ENCODE results near the gene SUN3.

SUN3 gene

DNA sequence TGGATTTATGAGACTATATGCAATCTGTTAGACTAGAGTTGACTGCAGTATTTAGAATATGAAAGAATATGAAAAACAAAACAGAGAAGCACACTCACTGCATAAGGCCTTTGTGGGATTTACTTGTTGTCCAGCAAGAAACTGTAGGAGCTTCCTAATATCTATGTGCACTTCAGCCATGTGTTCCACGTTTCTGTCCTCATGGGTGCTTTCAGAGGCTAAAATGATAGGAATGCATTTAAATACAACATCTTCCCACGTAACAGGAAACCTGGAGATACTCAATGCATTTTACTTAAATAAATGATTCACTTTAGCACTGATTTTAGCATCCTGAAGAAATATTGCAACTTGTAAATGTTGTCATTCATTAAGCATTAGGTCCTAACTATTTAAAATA, 61.2 kb downstream of the SUN3 start:
- Histone ChIP-seq H3K9ac (ENCODE audit: low read depth in 1 of 2, low read length in 2 of 2) (no peak overlapping the region), H3K4me1 (ENCODE audit: control insufficient read depth in 1 of 2, insufficient read depth in 2 of 2, low read length in 2 of 2) (peaks cover 19 to 24% of the 10 kb centered on the region in 2 donors), H3K36me3 (ENCODE audit: control insufficient read depth in 1 of 2, insufficient read depth in 2 of 2, low read length in 2 of 2) (peaks cover 53 to 69% of the 10 kb centered on the region in 2 donors), H3K27me3 (ENCODE audit: control insufficient read depth in 1 of 2, insufficient read depth in 2 of 2, low read length in 2 of 2) (no peaks in the 10 kb centered on the region), H3K9me3 (ENCODE audit: control insufficient read depth in 1 of 2, low read length in 2 of 2) (no peaks in the 10 kb centered on the region), H3K27ac (ENCODE audit: low read depth, low read length) (no peak overlapping the region), H3K4me3 (ENCODE audit: low read depth in 1 of 2, low read length in 2 of 2) (no peak overlapping the region)

DNA sequence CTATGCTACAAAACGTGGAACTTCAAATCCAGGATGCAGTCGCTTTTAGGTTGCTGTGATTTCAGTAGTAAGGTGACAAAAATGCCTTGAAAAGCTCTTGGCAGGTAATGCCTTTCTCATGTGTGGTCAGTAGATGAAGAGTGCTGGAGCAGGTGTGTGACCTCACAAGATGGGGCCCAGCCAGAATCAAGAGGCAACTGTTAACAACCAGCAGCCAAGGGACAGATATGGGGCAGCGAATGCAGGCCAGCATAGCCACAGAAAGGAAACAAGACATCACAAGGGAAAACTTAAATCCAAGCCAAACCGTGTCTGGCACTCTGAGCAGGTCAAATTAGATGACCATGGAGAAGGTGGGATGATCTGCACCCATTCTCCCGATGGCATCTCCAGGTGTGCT, 61.8 kb downstream of the SUN3 start:
- no peak overlapping the region for H3K9ac ChIP-seq (ENCODE audit: low read depth in 1 of 2, low read length in 2 of 2)
- no peak overlapping the region for H3K4me3 ChIP-seq (ENCODE audit: low read depth in 1 of 2, low read length in 2 of 2)
- peaks cover 48 to 71% of the 10 kb centered on the region in 2 donors for H3K36me3 ChIP-seq (ENCODE audit: control insufficient read depth in 1 of 2, insufficient read depth in 2 of 2, low read length in 2 of 2)
- no peaks in the 10 kb centered on the region for H3K9me3 ChIP-seq (ENCODE audit: control insufficient read depth in 1 of 2, low read length in 2 of 2)
- no peak overlapping the region for H3K27ac ChIP-seq (ENCODE audit: low read depth, low read length)
- peaks cover 23 to 27% of the 10 kb centered on the region in 2 donors for H3K4me1 ChIP-seq (ENCODE audit: control insufficient read depth in 1 of 2, insufficient read depth in 2 of 2, low read length in 2 of 2)
- no peaks in the 10 kb centered on the region for H3K27me3 ChIP-seq (ENCODE audit: control insufficient read depth in 1 of 2, insufficient read depth in 2 of 2, low read length in 2 of 2)

DNA sequence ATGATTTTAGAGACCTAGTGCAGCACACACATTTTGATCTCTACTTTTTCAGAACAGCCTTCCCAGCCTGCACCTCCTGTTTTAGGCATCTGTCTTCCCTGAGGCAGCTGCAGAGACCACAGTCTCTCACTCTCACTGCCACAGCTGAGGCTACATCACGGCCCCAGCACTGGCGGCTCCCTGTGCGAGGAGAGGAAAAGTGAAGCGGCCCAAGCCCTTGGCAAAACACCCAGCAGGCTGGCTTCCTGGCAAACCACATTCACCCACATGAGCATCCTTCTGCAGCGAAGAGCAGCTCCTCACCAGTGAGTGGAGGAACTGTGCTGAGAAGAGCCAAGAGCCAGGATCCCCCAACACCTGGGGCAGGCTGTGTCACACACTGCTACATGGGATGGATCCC, 63.5 kb downstream of the SUN3 start:
- H3K9me3 ChIP-seq (ENCODE audit: control insufficient read depth in 1 of 2, low read length in 2 of 2), result no peaks in the 10 kb centered on the region
- no peak overlapping the region for H3K9ac ChIP-seq (ENCODE audit: low read depth in 1 of 2, low read length in 2 of 2)
- H3K27me3 ChIP-seq (ENCODE audit: control insufficient read depth in 1 of 2, insufficient read depth in 2 of 2, low read length in 2 of 2), result no peaks in the 10 kb centered on the region
- H3K36me3 ChIP-seq (ENCODE audit: control insufficient read depth in 1 of 2, insufficient read depth in 2 of 2, low read length in 2 of 2), result peaks cover 48 to 81% of the 10 kb centered on the region in 2 donors
- no peak overlapping the region for H3K4me3 ChIP-seq (ENCODE audit: low read depth in 1 of 2, low read length in 2 of 2)
- no peak overlapping the region for H3K27ac ChIP-seq (ENCODE audit: low read depth, low read length)
- H3K4me1 ChIP-seq (ENCODE audit: control insufficient read depth in 1 of 2, insufficient read depth in 2 of 2, low read length in 2 of 2), result peaks cover 13 to 16% of the 10 kb centered on the region in 2 donors

DNA sequence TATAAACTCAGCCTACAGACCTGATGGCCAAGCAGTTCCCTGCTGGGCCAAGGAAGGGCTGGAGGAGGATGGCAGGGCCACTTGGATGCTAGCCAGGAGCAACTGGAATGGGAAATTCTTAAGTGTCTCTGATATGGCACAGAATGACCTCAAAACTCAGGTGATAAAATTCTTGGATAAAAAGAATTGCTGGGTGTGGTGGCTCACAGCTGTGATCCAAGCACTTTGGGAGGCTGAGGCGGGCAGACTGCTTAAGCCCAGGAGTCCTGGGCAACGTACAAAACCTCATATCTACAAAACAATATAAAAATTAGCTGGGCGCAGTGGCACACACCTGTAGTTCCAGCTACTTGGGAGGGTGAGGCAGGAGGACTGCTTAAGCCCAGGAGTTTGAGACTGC, 66.6 kb downstream of the SUN3 start:
- Histone ChIP-seq H3K36me3 (ENCODE audit: control insufficient read depth in 1 of 2, insufficient read depth in 2 of 2, low read length in 2 of 2) (peaks cover 37 to 64% of the 10 kb centered on the region in 2 donors), H3K27me3 (ENCODE audit: control insufficient read depth in 1 of 2, insufficient read depth in 2 of 2, low read length in 2 of 2) (no peaks in the 10 kb centered on the region), H3K27ac (ENCODE audit: low read depth, low read length) (no peak overlapping the region), H3K4me3 (ENCODE audit: low read depth in 1 of 2, low read length in 2 of 2) (no peak overlapping the region), H3K4me1 (ENCODE audit: control insufficient read depth in 1 of 2, insufficient read depth in 2 of 2, low read length in 2 of 2) (peaks cover 4 to 8% of the 10 kb centered on the region in 2 donors), H3K9ac (ENCODE audit: low read depth in 1 of 2, low read length in 2 of 2) (no peak overlapping the region), H3K9me3 (ENCODE audit: control insufficient read depth in 1 of 2, low read length in 2 of 2) (no peaks in the 10 kb centered on the region)

DNA sequence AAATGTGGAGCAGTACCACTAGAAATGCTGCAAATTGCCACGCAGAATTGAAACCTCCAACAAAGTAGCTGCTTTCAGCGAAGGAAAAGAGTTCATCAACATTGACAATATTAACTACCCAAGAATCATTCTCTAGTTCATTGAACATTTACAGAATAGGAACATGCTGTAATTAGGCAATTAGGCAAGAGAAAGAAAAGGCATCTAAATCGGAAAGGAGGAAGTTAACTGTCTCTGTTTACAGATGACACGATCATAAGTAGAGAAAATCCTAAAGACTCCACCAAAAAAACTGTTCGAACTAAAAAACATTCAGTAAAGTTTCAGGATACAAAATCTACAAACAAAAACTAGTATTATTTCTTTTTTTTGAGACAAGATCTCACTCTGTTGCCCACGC, 71.8 kb downstream of the SUN3 start:
- Histone ChIP-seq H3K36me3 (ENCODE audit: control insufficient read depth in 1 of 2, insufficient read depth in 2 of 2, low read length in 2 of 2) (peaks cover 8 to 26% of the 10 kb centered on the region in 2 donors), H3K9ac (ENCODE audit: low read depth in 1 of 2, low read length in 2 of 2) (no peak overlapping the region), H3K4me1 (ENCODE audit: control insufficient read depth in 1 of 2, insufficient read depth in 2 of 2, low read length in 2 of 2) (peaks cover 0 to 3% of the 10 kb centered on the region in 2 donors), H3K27me3 (ENCODE audit: control insufficient read depth in 1 of 2, insufficient read depth in 2 of 2, low read length in 2 of 2) (no peaks in the 10 kb centered on the region), H3K9me3 (ENCODE audit: control insufficient read depth in 1 of 2, low read length in 2 of 2) (no peaks in the 10 kb centered on the region), H3K4me3 (ENCODE audit: low read depth in 1 of 2, low read length in 2 of 2) (no peak overlapping the region), H3K27ac (ENCODE audit: low read depth, low read length) (no peak overlapping the region)

DNA sequence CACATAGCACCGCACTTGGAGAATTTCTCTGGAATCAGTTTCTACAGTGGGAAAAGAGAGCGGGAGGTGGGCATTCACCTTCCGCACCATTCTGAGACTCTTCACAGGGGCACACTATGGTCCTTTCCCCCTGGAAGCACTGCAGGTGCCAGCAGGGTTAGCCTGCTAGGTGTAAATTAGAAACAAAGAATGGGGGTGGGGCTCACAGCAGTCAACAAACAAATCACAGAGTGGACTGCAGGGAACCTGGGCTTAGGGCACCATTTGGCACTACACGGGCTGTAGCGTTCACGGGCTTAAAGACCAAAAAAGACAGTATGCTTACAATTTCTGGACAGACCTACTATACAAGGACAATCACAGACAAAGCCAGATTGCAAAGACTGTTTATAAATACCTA, 72.7 kb downstream of the SUN3 start:
- Histone ChIP-seq H3K9ac (ENCODE audit: low read depth in 1 of 2, low read length in 2 of 2) (no peak overlapping the region), H3K4me3 (ENCODE audit: low read depth in 1 of 2, low read length in 2 of 2) (no peak overlapping the region), H3K27me3 (ENCODE audit: control insufficient read depth in 1 of 2, insufficient read depth in 2 of 2, low read length in 2 of 2) (no peaks in the 10 kb centered on the region), H3K36me3 (ENCODE audit: control insufficient read depth in 1 of 2, insufficient read depth in 2 of 2, low read length in 2 of 2) (peaks cover 8 to 18% of the 10 kb centered on the region in 2 donors), H3K27ac (ENCODE audit: low read depth, low read length) (no peak overlapping the region), H3K9me3 (ENCODE audit: control insufficient read depth in 1 of 2, low read length in 2 of 2) (no peaks in the 10 kb centered on the region), H3K4me1 (ENCODE audit: control insufficient read depth in 1 of 2, insufficient read depth in 2 of 2, low read length in 2 of 2) (no peaks in the 10 kb centered on the region)

DNA sequence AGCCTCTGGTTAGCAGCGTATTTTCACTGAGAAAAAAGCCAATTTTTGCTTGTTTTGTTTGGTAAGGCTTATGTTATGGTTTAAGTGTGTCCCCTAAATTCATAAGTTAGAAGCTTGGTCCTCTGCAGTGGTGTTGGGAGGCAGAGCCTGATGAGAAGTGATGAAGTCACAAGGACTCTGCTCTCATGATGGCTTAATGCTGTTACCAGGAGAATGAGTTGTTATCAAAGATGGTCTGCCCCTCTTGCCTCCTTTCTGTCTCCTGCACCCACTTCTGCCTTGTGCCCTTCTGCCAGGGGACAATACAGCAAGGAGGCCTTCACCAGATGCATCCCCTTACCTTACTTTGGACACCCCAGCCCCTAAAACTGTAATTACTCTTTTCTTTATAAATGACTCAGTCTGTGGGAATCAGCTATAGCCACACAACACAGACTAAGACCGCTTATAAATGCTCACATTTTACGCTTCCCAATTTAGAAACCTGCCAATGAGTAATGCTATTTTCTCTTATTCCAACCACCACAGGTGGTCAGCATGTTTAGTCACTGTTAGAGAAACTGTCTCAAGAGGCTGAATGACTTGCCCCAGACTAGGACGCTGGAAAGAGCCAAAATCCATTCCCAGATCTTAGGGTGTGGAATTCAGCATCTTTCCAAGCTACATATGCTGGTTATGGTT, 74.5 kb downstream of the SUN3 start:
- Histone ChIP-seq H3K27ac (ENCODE audit: low read depth, low read length) (no peak overlapping the region), H3K9me3 (ENCODE audit: control insufficient read depth in 1 of 2, low read length in 2 of 2) (no peaks in the 10 kb centered on the region), H3K4me1 (ENCODE audit: control insufficient read depth in 1 of 2, insufficient read depth in 2 of 2, low read length in 2 of 2) (no peaks in the 10 kb centered on the region), H3K27me3 (ENCODE audit: control insufficient read depth in 1 of 2, insufficient read depth in 2 of 2, low read length in 2 of 2) (no peaks in the 10 kb centered on the region), H3K4me3 (ENCODE audit: low read depth in 1 of 2, low read length in 2 of 2) (no peak overlapping the region), H3K9ac (ENCODE audit: low read depth in 1 of 2, low read length in 2 of 2) (no peak overlapping the region), H3K36me3 (ENCODE audit: control insufficient read depth in 1 of 2, insufficient read depth in 2 of 2, low read length in 2 of 2) (peaks cover 8 to 11% of the 10 kb centered on the region in 2 donors)

DNA sequence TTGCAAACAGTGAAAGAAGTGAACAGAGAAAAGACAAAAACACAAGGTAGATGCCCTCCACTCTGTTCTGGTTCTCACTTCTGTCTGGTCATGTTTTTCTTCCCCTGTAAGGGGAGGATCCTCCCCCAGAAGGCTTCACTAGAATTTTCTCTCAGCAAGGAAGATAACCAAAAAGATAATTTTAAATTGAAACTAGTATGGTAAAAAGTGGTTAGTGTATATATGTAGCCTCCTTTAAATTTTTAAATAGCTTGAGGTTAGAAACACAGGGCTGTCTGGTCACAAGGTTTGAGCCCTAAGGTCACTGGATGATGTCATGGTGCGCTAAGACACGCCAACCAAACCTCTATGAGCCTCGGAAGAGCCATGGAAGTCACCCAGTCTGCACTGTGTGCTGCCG, 75.1 kb downstream of the SUN3 start:
- Histone ChIP-seq H3K27ac (ENCODE audit: low read depth, low read length) (no peak overlapping the region), H3K9me3 (ENCODE audit: control insufficient read depth in 1 of 2, low read length in 2 of 2) (no peaks in the 10 kb centered on the region), H3K27me3 (ENCODE audit: control insufficient read depth in 1 of 2, insufficient read depth in 2 of 2, low read length in 2 of 2) (no peaks in the 10 kb centered on the region), H3K36me3 (ENCODE audit: control insufficient read depth in 1 of 2, insufficient read depth in 2 of 2, low read length in 2 of 2) (peaks cover 8 to 11% of the 10 kb centered on the region in 2 donors), H3K4me3 (ENCODE audit: low read depth in 1 of 2, low read length in 2 of 2) (no peak overlapping the region), H3K9ac (ENCODE audit: low read depth in 1 of 2, low read length in 2 of 2) (no peak overlapping the region), H3K4me1 (ENCODE audit: control insufficient read depth in 1 of 2, insufficient read depth in 2 of 2, low read length in 2 of 2) (no peaks in the 10 kb centered on the region)

DNA sequence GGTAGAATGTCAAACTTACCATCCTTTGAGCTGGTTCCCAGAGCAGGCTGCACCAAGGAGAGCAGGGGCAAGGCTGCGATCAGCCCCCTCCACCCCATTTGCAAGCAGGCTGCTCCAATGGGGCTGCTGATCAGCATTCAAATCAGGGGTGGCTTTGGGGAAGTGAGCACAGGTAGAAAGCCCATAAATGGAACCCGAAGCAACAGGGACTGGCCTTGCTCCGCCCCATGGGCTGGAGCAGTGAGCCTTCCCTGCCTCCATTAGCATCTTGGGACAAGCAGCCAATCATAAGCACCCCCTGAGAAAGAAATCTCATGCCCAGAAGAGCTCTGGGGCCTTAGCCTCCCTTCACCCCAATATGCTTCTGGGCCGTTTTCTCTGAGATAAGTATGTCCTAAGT, 76.7 kb downstream of the SUN3 start:
- Histone ChIP-seq H3K36me3 (ENCODE audit: control insufficient read depth in 1 of 2, insufficient read depth in 2 of 2, low read length in 2 of 2) (peaks cover 8 to 11% of the 10 kb centered on the region in 2 donors), H3K27me3 (ENCODE audit: control insufficient read depth in 1 of 2, insufficient read depth in 2 of 2, low read length in 2 of 2) (no peaks in the 10 kb centered on the region), H3K27ac (ENCODE audit: low read depth, low read length) (no peak overlapping the region), H3K9ac (ENCODE audit: low read depth in 1 of 2, low read length in 2 of 2) (no peak overlapping the region), H3K4me3 (ENCODE audit: low read depth in 1 of 2, low read length in 2 of 2) (no peak overlapping the region), H3K9me3 (ENCODE audit: control insufficient read depth in 1 of 2, low read length in 2 of 2) (no peaks in the 10 kb centered on the region), H3K4me1 (ENCODE audit: control insufficient read depth in 1 of 2, insufficient read depth in 2 of 2, low read length in 2 of 2) (no peaks in the 10 kb centered on the region)

DNA sequence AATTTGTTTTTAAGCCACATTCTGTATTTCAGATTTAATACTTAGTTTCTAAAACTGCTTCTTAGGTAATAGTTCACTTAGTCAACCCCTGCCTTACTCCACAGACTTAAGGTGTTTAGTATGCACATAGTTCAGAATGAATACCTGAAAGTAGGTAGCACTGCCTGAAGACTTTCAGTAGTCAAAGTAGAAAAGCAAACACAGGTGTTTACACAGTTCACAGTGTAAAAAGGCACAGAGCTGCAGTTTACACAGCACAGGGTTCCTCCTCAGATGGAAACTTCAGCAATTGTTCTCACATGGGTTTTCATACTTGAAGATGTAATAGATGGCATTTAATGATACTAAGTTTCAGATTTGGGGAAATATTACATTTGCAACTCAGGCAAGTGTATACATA, 77.5 kb downstream of the SUN3 start:
- Histone ChIP-seq H3K27ac (ENCODE audit: low read depth, low read length) (no peak overlapping the region), H3K9ac (ENCODE audit: low read depth in 1 of 2, low read length in 2 of 2) (no peak overlapping the region), H3K4me1 (ENCODE audit: control insufficient read depth in 1 of 2, insufficient read depth in 2 of 2, low read length in 2 of 2) (peaks cover 0 to 6% of the 10 kb centered on the region in 2 donors), H3K27me3 (ENCODE audit: control insufficient read depth in 1 of 2, insufficient read depth in 2 of 2, low read length in 2 of 2) (no peaks in the 10 kb centered on the region), H3K9me3 (ENCODE audit: control insufficient read depth in 1 of 2, low read length in 2 of 2) (no peaks in the 10 kb centered on the region), H3K4me3 (ENCODE audit: low read depth in 1 of 2, low read length in 2 of 2) (no peak overlapping the region), H3K36me3 (ENCODE audit: control insufficient read depth in 1 of 2, insufficient read depth in 2 of 2, low read length in 2 of 2) (peaks cover 7 to 11% of the 10 kb centered on the region in 2 donors)
